Activated T-cell treated with anti-CD3 and anti-CD28 coated beads, Interleukin-2, amount 50 U/mL, for 72 hours (primary cell): Measurements from ENCODE around the gene TIPARP. TPM values are rescaled to one million over a fixed set of nuclear protein-coding genes. Genes with fewer than 3 reads are reported as not detected.

Experiments
- ATAC-seq, 2 donors: fragments of 150-1000 bp; cut with Tn5 transposase; replicated peaks in 1 of 2; 2 replicates each; pipeline ENCODE4 v1.10.0; 2021; ENCODE audit warnings: moderate library complexity in 2 of 2, mild to moderate bottlenecking in 1 of 2
- DNase-seq, 2 donors: peaks; one replicate each; pipeline ENCODE4 v3.0.0; 2021 to 2022; ENCODE audit warnings: mixed read lengths in 1 of 2
- H3K27ac Mint-ChIP-seq: one replicate; pipeline ENCODE4 v1.8.0; 2022; ENCODE audit warnings: mild to moderate bottlenecking, moderate library complexity, mixed read lengths
- H3K27me3 Mint-ChIP-seq: one replicate; pipeline ENCODE4 v1.8.0; 2022; ENCODE audit warnings: low read depth, mixed read lengths
- H3K36me3 Mint-ChIP-seq, 2 donors: one replicate each; pipeline ENCODE4 v1.8.0; 2022; ENCODE audit warnings: mixed read lengths in 2 of 2, mild to moderate bottlenecking in 1 of 2; ENCODE audit not compliant: insufficient read depth in 2 of 2
- H3K4me1 Mint-ChIP-seq: one replicate; pipeline ENCODE4 v1.8.0; 2022; ENCODE audit warnings: low read depth, mixed read lengths
- H3K4me3 Mint-ChIP-seq, 2 donors: one replicate each; pipeline ENCODE4 v1.8.0; 2022; ENCODE audit warnings: mild to moderate bottlenecking in 2 of 2, mixed read lengths in 2 of 2, moderate library complexity in 2 of 2
- H3K9me3 Mint-ChIP-seq, 2 donors: one replicate each; pipeline ENCODE4 v1.8.0; 2022; ENCODE audit warnings: mixed read lengths in 2 of 2
- total RNA-seq, 2 donors: library from RNA; stranded (reverse); gene quantifications; one replicate each; pipeline ENCODE4 v1.2.3, GENCODE V29; 2022

TIPARP gene
- total RNA-seq, 2 donors from 2014 or later, result 21.3 to 21.6 TPM

DNA sequence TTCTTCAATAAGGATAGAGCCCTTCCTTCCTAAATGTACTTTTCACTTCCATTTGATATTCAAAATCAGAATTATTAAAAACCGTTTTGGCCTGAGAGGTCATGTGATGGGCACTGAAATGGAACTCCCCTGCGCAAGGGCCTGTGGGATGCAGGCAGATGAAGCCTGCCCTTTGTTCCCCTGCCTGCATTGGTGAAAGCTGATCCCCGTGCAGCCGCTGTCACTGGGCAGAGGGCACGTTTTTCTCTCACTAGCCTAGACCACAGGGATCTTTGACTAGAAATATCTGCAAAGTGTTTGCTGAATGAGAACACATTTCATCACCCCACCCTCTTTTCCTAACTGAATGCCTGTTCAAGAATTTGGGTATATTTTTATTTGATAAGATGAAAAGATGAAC is 74.9 kb downstream of the TIPARP start:
- ATAC-seq, result no peak
- H3K4me1 Mint-ChIP-seq, result peaks cover 6% of the 10 kb centered on the region

DNA sequence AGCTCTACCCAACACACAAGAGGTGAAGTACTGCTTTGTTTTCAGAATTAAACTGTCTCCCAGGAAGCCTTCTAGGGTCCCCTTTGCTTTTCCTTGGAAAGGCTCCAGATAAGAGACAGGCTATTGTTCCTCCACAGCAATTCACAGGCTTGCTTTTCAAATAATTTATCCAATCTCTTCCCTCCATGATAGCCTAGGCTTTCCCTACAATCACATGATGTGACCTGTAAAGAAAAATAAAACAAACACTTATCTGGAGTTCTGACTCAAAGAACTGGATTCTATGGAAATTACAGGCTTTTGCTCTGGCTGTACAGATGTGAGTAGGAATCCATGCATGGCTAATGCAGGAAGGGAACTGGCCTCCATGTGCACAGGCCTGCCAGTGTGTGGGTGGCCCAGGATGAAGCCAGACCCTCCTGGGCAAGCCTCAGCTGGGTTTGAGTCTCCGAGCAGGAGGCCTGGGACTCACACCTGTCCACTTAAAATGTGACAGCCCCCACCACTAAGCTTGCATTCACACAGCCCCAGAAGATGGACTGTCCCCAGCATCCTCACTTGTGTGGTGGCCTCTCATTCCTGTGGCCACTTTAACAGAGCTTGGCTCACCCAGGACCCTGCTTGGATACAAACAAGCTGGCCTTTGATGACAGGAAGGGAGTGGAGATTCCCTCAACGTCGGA is 75.9 kb downstream of the TIPARP start:
- Mint-ChIP-seq H3K27ac (no peak overlapping the region), H3K9me3 (peaks cover 2% of the 10 kb centered on the region in 2 donors), H3K36me3 (peaks cover 3 to 7% of the 10 kb centered on the region in 2 donors), H3K27me3 (peaks cover 35% of the 10 kb centered on the region), H3K4me3 (no peak overlapping the region), H3K4me1 (peaks cover 6% of the 10 kb centered on the region)
- ATAC-seq, result no peak
- DNase-seq, result no peak

More for the DNA sequence above, 74.9 kb downstream of the TIPARP start:
- peaks cover 2% of the 10 kb centered on the region in 2 donors for H3K9me3 Mint-ChIP-seq
- H3K27ac Mint-ChIP-seq, result no peak overlapping the region
- DNase-seq, result no peak
- peaks cover 25% of the 10 kb centered on the region for H3K27me3 Mint-ChIP-seq
- H3K36me3 Mint-ChIP-seq, result peaks cover 3 to 7% of the 10 kb centered on the region in 2 donors
- no peak overlapping the region for H3K4me3 Mint-ChIP-seq

DNA sequence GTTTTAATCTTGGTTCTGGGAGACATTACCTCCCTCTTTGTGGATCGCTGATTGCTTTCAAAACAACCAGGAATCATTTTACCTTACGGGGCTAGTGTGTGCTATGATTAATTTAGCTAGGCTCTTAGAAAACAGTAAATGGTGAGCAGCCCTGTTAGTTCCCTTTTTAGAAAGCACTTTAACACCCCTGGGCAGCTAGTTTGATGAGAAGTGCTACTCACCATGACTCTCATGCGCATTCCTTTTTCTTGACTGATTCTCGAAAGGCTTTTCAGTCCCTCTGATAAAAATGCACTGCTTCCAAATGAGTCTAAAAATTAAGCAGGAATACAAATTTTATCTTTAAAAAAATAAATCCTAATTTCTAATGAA is 76.5 kb downstream of the TIPARP start:
- H3K27me3 Mint-ChIP-seq, result peaks cover 38% of the 10 kb centered on the region
- H3K9me3 Mint-ChIP-seq, result peaks cover 2% of the 10 kb centered on the region in 2 donors
- H3K36me3 Mint-ChIP-seq, result peaks cover 3 to 7% of the 10 kb centered on the region in 2 donors
- peaks cover 6% of the 10 kb centered on the region for H3K4me1 Mint-ChIP-seq
- ATAC-seq, result no peak
- no peak overlapping the region for H3K4me3 Mint-ChIP-seq
- H3K27ac Mint-ChIP-seq, result no peak overlapping the region
- no peak for DNase-seq

DNA sequence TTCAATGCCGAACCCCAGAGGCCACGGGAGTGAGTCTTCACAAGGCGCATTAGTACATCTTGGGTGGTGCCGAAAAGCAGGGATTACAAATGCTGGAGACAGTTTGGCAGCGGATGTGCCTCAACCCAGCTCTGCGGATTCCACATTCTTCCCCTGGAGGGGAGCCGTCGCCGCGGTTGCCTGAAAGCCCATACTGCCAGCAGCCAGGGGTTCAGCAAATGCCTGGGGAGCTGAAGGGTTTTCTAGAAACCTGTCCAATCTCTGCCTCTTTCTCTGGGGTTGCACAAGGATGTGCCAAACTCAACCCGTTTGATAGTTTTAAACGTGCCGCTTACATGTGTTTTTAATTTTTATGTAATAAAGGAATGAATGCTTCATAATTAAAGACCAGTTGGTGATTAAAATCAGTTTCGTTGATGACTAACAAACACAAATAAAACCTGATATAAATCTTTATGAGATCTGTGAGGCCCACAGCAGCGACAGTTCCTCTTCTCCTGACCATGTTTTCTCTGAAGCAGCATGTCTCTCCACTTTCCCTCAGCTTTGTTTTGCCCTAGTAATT is 77.2 kb downstream of the TIPARP start:
- no peak overlapping the region for H3K27ac Mint-ChIP-seq
- H3K9me3 Mint-ChIP-seq, result peaks cover 2% of the 10 kb centered on the region in 2 donors
- H3K4me3 Mint-ChIP-seq, result no peak overlapping the region
- ATAC-seq, result no peak
- H3K4me1 Mint-ChIP-seq, result peaks cover 6% of the 10 kb centered on the region
- H3K36me3 Mint-ChIP-seq, result peaks cover 2 to 6% of the 10 kb centered on the region in 2 donors
- peaks cover 40% of the 10 kb centered on the region for H3K27me3 Mint-ChIP-seq
- no peak for DNase-seq

Other genes with a start within 250 kb of the TIPARP start
- 100 to 1,000 TPM; 189 to 204 TPM for gene SSR3, start 119.5 kb upstream of the TIPARP start, total RNA-seq
- 1 to 10 TPM; 1.0 to 1.7 TPM for gene LEKR1, start 151.8 kb downstream of the TIPARP start, total RNA-seq